Midbrain (tissue), 1 donor: ENCODE results near the gene E4F1.

Experiments used
- DNase-seq: peaks from one replicate; lab custom pipeline; 2025; lab: John Stamatoyannopoulos, UW

E4F1 gene

DNA sequence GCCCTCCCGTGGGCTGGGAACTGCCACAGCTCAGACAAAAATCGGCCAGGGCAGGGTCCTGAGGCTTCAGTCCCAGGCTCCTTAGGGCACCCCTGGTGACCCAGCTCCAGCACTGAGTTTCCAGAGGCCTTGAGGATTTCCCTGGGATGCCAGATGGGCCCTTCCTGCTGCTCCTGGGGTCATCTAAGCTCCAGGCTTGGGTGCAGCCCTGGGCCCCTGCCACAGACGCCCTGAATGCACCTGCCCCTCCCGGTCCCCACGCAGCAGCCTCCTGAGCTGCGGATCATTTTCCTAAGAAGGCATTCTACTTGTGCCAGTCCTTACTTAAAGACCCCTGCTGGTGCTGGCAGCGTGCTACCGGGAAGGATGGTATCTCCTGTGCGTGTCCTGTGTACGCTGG, 50.5 kb downstream of the E4F1 start:
- no peak for DNase-seq

DNA sequence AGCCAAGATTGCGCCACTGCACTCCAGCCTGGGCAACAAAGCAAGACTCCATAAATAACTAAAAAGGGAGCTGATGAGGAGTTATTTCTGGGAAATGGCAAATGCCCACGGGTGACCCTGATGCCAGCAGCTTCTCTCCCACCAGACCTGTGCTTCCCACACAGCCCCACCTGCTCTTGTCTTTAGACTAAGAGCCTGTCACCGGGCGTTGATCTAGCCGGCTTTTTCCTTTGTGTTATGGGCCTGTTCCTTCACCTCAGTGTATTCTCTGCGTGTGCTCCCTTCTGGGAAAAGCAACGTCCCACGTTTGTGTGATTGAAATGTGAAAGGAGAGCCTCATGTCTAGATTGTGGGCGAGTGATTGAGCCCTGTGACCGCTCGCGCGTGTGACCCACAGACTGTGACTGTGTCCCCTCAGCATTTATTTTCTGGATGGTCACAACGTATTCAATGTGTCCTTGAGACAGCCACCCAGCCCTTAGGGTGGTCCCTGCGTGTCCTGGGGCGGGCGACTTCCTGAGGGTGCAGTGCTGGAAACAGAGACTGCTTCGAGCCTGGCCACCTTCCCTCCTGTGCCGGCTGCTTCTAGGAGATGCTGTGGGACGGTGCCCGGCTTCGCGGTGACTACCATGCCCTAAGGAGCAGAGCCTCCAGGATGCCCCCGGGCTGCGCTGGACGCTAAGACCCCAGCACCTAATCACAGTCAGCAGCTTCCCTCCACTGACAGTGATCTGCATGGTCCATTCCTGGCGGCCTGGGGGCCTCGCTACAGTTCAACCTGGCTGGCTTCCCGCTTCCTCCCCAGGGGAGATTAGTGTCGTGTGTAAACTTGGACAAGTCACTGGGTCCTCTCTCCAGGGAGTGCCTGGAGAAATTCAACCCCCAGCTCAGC, 52.3 kb downstream of the E4F1 start:
- peak; percentile 0 for DNase-seq

DNA sequence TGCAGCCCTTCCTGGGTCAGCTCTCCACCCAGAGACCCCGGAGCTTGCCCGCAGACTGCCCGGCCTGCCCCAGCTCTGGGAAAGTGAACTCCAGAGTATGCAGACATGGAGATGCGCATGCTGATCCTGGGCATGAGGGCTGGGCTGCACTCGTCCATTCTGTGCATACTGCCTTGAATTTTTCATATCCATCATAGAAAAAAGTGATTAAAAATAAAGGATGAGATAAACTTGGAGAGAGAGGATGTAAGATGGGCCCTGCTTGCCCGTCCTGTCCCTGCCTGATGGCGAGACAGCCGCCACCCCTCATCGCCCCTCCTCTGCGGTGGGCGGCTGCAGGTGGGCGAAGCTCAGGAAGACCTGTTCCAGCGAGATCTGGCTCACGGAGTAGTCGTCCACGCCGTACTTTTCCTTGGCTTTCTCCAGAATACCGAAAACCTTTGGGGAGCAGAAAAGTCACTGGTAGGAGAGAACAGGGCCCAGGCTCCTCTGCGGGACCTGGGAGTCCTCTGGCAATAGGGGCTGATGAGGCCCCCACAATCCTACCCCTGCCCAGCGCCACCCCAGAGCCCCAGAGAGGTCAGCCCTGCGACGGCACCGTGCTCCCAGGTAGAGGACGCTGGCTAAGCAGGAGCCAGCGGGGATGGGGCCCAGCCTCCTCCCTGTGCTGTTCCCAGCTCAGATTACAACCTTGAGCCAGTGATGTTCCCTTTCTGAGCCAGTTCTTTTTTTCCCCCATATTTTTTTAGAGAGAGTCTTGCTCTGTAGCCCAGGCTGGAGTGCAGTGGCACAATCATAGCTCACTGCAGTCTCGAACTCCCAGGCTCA, 53.2 kb downstream of the E4F1 start:
- no peak for DNase-seq

DNA sequence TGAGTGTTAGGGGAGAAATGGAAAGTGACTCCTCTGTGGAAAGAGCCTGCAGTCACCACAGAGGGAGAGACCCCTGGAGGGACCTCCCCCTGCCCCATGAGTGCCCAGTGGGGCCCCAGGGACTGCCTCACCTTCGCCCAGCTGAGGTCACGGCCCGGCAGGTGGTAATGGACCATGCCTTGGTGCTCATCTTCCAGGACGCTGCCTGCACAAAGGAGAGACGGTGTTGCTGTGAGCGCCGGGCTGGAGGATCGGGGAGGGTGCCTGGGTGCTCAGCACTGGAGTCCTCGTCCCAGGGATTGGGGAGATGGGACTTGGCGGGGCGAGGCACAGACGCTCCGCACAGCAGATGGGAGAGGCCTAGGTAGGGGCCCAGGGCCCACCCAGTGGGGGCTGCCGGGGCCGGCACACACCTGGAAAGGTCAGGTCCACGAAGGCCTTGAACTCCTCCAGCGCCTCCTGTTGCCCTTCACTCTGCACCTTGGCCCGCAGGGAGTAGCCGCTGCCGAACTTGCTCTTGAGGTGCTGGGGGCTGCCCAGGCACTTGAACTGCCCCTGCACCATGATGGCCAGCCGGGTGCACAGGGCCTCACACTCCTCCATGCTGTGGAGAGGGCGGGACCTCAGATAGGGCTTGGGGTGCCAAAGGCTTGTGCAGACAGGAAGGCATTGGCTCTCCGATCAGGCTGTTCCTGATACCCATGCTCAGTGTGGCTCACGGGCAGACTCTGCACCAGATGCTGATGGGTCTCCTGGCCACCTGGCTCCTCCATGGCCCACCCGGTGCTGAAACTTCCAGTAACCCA, 54.3 kb downstream of the E4F1 start:
- no peak for DNase-seq

DNA sequence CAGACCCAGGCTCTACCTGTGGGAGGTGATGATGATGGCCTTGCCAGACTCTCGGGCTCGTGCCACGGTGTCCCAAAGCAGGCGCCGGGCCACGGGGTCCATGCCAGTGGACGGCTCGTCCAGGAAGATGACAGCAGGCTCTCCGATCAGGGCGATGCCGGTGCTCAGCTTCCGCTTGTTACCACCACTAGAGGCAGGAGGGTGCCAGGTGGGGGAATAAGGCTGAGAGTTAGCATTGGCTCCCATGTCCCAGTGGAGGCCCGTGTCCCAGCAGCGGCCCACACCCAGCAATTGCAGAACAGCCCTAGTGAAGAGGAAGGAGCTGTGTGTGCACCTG, 54.8 kb downstream of the E4F1 start:
- no peak for DNase-seq

DNA sequence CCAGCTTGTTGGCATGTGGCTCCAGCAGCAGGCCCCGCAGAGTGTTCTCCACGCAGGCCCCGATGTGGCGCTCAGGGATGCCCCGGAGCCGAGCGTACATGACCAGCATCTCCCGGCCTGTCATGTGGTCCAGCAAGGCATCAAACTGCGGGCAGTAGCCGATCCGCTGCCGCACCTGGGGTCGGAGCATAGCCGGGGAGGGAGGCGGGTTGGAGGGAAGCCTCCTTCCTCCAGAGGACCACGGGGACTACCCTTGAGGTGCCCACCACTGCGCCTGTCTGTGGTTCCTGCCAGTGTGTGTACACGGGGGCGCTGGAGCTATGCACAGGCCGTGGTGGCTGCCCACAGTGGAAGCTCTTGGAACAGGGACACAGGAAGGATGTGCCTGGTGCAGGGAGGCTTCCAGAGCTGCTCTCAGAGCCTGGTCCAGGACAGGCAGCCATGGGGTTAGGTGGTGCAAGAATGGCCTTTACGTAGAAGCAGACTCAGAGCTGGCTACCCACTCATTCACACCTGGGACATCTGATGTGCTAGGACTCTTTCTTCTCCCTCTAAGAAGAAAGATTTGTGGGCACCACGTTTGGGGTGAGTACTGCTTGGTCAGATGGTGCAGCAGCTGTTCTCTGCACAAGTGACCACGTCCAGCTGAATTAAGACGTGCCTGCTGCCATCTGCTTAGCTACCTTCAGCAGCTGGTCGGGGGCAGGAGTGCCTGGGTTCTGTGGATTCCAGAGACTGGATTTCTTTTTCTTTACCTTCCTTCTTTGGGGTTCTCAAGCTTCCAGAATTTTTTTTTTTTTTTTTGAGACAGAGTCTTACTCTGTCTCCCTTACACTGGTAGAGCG, 55.8 kb downstream of the E4F1 start:
- DNase-seq = no peak

DNA sequence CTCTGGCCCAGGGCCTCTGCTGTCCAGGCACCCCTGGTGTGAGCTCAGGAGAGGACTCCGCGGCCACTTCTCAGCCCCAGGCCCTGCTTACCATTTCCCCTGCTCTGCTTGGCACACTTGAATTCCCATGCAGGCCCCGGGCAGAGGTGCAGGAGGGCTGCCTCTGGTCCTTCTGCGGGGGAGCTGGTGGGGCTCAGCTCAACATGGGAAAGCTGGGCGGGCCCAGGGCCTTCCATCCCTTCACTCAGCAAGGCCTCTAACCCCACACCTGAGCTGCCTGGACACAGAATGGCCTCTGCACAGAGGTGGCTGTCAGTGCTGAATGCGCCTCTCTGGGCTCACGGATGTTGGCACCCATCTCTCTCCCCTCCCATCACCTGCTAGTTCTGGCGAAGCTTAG, 57.1 kb downstream of the E4F1 start:
- no peak for DNase-seq

DNA sequence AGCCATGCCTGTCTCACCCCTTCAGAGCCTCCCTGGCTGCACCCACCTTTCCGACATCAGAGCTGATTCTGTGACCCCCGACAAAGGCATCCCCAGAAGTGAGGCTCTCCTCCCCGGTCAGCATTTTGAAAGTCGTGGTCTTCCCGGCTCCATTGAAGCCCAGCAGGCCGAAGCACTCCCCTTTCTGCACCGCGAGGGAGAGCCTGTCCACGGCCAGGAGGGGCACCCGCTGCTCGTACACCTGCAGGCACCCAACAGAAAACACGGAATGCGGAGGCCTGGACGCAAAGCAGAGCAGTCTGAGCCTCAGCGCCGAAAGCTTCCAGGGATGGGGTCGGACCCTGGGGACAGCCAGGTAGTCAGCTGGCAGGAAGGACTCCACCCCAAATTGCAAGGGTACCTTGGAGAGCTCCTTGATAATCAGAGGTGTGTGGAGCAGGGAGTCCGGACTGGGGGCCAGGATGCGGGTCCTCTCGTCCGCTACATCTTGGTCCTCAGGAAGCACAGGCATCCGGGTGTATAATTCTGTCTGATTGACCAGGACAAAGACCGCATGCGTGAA, 57.7 kb downstream of the E4F1 start:
- DNase-seq = no peak

DNA sequence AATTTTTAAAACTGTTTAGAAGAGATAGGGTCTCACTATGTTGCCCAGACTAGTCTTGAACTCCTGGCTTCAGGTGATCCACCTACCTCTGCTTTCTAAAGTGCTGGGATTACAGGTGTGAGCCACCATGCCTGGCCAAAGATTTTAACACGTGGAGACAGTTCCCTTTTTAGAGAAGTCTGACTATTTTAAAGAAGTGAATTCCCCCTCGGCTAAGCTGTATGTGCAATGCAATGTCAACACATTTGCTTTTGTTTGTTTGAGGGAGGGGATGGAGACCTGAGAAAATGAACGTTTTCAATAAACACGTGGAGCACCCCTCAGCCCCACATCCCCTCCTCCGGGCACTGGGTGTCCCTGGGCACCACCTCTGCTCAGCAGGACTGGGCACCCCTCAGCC, 58.9 kb downstream of the E4F1 start:
- no peak for DNase-seq

DNA sequence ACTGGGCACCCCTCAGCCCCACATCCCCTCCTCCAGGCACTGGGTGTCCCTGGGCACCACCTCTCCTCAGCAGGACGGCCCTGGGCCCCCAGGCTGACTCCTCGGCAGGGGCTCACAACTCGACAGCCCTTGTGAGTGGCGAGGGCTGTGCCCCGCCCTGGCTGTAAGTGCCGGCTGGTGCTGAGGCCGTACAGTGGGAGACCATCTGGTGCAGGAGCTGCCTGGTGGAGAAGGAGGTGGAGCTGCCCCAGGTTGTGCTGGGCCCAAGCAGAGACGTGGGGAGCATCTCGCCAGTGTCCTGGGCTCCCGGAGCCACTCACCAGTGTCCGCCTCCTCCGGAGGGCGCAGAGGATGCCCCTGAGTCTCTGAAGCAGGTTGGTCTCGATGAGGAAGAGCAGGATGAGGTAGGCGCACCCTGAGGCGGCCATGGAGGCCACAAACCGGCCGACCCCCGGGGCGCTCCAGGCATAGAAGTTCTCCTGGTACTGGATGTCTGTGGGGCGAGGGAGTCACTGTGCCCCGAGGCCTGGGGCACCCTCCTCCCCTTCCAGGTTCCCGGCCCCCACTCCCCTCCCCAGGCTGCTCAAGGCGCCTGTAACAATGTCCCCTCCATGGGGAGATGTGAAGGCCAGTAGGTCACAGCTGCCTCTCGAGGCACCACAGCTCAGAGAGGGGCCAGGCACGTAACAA, 59.6 kb downstream of the E4F1 start:
- no peak for DNase-seq

DNA sequence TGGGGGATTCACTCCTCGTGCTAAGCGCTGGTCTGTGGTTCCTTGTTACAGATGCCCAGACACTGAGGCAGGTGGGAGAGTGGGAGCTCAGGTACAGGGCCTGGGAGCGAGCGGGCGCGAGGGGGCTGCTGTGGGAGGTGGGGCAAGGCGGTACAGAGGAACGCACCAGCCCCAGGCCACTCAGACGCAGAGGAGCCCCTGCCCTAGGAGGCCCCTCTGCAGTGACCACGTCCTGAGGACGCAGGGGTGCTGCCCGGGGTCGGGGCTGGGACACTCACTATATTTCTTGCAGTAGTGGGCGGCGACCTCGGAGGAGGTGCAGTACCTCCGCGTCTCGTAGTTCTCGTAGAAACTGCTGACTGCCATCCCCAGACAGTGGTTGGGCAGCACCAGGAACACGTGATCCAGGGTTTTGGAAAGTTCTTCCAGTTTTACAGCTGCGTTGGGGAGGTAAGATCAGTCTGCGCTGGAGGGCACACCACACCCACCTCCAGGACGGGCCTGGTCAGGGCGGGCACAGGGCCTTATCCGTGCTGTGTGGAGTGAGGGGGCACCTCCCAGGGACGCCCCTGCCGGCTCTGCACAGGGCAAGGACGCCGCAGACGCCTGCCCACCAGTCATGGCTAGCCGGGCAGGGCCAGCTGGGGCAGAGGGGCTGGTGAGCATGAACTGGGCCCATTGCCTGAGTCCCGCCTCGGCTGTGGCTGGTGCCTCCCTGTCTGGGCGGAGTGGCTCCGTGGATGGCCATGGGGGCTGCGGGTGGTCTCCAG, 60.8 kb downstream of the E4F1 start:
- DNase-seq = no peak

DNA sequence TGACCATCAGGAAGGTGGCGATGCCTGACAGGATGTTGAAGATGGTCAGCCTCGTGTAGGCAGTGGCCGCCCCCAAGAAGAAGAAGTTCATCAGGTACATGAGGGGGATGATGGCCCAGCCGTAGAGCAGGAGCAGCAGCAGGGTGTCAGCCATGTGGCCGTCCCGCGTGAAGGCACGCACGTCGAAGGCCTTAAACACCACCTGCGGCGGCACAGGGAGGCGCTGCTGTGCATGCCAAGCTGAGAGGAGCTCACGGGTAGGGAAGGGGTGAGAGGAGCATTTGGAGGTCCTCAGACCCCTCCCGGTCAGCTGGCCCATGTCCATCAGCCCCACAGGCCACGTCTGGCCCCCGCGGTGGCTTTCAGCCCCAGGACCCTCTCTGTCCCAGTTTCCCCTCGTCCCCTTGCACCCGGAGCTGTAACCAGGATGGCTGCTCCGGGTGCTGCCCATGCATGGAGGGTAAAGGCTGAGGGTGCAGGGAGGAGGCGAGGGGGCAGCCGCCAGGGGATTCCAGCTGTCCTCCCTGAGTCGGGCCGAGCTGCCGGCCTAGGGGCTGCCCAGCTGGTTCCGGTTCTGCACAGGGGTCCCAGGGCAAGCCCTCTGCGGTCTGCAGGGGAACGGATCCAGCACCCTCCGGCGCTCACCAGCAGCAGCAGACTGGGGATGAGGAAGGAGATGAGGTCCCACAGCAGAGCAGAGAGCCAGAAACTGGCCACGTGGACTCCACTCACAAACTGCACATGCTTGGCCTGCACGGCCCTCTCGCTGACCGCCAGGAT, 61.6 kb downstream of the E4F1 start:
- DNase-seq = no peak
